GM15510 (cell line): ENCODE results near the gene TENM4.

Experiments
- POLR2A ChIP-seq: IDR thresholded peaks from 3 replicates; pipeline ENCODE4 v1.6.1; 2011; ENCODE audit warnings: borderline replicate concordance; ENCODE audit not compliant: insufficient read length; ENCODE audit errors: extremely low read depth

TENM4 gene

DNA sequence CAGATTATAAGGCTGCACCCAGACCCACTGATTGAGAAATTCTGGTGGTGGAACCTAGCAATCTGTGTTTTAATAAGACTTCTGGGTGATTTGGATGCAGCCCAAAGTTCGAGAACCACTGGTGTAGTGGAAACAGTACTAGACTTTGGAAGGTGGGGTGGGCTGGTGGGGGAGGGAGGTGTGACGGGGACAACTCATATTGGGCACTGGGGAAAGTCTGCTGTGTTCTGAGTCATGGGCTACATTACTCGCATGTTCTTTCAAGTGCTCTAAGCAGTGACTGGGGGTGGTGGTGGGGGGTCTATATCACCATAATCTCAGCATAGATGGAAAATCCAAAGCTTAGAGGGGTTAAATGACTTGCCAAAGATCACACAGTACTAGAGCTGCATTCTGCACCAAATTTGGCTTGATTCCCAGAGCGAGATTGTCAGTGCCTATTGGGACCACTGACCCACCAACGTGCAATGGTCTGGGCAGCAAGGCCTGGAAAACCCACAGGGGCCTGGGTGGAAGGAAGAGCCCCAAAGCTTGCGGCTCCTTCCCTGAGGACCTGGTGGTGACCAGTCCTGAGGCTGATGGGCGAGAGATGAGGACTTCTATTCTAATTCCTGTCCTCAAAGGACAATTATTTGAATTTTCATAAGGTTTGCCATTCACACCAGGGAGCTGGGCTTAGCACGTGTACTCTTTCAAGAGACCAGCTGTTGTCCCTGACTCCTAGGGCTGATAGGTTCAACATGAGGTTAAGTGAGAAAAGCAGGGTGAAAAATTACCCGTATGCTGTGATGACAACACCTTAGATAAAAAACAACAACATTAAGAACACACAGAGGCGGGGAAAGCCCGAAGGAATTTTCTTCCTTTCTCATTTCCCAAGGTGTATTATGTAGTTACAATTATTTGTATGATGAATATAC is 788.6 kb downstream of the TENM4 start:
- TF ChIP-seq POLR2A: no peak

DNA sequence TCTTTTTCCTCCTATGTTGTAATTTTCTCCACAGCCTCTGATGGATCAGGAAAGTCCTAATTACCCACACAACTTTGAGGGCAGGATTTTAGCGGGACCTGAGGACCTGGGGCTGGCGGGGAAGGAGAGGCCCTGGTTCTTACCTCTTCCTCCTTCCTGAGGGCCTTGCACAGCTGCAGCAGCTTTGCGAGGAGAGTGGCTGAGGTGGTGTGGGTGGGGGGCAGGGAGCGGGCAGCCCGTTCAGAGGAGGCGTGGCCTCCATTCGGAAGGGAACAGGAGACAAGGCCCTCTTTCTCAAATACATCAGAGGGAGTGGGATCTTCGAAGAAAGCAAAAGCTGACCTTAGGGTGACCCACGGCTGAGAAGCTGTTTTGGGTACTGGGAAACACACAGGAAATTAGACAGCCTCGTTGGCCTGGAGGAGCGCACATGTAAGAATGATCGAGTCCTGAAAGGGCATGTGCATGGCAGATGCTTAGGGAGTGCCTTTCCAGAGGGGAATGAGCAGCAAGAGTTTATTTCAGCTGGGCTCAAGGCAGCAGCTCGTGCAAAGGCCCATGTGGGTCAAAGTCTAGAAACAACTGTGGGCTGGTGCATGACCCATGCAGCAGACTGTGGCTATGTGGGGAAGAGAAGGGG is 789.6 kb downstream of the TENM4 start:
- TF ChIP-seq POLR2A: no peak

DNA sequence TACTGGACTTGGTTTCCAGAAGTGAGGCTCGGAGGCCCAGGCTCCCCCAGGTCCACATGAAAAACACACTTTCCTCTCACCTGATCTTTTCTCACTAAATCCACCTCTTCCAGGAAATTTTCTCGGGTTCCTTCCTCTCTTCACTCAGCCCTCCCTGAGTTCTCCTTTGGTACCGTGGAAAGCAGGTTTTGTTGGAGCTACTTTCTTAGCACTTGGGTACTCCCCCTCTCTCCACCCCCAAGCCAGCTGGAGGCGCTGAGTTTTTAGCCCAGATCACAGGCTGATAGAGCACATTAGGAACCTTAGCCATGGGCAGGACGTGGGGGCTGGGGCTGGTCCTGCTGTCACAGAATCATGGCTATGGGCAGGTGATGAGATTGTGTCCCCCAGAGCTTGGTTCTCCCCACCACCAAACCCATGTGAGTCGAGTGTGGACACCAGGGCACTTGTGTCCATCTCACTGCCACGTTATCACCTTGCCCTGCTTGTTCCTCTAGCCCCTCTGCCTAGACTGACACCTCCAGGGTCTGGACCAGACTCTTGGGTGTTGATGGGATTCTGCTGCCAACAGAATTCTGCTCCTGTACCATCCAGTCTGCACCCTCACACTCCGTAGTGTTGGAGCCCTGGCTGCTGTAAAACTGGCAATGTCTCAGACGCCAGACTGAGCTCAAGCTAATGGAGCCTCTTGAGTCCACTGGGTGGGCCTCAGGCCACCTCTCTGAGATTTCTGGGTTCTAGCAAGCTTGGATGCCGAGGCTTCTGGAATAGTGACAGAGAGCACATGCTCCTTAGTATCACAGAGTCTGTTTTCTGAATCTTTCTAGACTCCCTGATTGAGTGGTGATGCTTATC is 791.2 kb downstream of the TENM4 start:
- no peak for TF ChIP-seq POLR2A

DNA sequence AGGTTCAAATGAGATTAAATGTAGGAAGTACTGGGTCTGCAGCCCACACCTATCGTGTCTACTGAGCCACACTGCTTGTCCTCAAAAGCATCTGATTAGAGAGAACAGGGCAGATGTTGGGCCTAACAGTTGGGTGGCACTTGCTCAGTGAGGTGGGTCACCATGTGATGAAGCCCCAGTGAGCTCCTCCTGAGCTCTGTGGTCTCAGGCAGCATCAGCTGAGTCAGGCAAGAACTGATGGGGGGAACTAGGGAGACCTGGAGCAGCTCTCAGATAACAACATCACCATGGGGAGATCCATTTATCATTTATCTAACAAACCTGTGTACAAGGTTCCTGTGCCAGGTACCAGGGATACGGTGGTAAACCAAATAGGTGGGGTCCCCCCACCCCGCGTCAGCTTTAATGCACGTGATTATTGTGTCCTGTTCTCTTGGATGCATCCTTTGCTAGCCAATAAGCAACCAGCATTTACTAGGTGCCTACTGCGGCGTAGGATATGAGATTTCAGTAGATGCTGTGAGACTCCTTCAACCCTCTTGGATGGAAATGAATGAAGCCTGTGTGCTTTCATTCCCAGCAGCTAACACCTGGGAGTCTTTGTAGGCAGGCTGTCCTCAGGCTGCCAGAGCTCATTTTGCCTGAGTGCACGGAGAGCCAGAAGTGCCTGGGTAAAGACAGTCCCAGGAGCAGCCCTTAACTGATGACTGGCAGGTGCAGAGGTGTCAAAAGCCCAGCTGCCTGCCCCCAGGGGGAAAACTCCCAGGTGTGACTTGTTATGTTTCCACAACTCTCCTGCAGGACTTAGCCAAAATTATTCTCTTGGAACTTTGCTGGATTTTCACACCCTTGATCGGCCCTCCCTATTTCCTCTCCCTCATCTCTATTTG is 792.6 kb downstream of the TENM4 start:
- TF ChIP-seq POLR2A: no peak

DNA sequence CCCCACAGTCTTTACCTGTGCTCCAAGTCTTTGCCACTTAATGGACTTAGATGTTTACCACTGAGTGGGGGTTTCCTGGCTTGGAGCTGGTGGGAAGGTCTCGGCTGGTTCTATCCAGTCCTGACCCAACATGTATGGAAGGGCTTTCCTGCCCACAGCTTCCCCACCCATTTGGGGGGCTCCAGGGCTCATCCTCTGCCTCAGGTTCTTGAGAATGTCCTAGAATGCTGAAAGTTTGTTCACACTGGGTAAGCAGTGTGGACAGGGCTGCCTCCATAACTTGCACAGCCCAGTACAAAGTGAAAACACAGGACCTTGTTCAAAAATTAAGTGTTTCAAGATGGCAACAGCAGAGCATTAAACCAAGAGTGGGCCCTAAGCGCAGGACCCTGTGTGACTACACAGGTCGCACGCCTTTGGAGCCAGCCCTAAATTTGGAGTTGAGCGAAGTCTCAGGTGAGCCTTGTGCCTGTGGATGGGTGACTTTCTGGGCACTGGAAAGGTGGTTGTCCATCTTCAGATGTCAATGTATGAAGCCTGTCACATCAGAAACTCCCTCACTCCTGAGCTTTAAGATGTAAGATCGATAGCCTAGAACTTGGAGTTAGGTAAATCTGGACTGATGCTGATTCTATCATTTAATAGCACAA is 793.4 kb downstream of the TENM4 start:
- no peak for TF ChIP-seq POLR2A

DNA sequence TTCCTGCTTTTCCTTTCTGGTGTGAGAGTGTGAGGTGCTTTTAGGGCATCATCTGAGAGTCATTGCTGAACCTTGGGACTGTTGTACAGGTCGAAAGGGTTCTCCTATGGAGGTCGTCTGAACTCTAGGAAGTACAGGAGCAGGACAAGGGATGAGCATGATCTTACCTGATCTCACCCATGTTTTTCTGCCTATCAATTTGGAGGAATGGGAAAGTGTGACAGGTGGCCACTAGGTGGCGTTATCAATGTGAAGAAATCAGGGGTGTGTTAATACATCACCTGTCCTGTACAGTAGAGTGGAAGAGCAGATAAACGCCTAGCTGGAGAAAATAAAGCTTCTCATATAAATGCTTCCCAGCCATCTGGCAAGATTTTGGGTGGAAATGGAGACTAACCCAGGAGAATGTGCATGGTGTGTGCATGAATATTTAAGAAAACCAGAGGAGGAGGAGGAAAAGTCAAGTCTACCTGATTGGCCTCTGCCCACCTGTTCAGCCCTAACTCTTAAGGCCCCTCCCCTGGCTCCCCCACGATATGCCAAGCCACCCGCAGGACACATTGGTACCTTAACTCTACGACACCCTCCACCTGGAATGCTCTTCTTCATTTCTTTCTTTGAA is 794.2 kb downstream of the TENM4 start:
- no peak for TF ChIP-seq POLR2A

DNA sequence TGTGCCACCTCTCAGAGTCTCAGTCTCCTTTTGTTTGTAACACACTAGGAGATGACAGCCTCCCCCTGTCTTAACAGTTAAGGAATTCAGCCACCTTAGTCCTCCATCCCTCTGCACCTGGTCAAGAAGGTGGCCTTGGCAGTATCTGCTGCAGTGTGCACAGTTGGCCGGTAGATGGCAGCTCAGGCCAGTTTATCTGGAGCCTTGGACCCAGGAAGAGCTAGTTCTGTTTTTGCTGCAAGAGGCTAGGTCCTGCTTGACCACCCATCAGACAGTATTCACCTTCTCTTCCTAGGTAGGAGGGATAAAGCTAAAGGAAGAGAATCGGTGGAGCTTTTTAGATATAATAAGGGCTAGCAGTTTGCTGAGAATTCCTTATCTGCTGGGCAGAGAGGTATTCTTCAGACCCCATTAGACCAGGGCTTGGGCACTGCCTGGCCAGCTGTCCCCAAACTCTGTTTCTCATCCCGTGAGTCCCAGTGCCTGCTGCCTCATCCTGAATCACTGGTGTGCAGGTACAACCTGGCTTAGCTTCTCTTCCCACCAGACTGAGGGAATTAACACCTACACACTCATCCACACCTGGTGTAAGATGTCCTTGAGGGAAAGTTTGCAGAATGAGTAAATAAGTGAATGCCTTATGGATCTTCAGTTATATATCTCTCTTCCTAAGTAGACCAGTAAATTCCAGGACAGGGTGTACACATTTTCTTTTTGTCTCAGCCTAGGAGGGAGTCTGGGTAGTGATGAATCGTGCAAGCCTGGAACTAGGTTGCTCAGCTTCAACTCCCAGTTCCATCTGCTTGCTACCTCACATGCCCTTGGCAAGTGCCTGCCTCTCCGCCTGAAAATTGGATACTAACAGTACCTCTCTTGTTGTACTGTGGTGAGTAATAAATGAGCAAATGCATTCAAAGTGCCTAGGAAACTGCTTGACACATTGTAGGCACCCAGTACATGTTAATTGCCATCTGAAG is 795.3 kb downstream of the TENM4 start:
- TF ChIP-seq POLR2A: no peak

DNA sequence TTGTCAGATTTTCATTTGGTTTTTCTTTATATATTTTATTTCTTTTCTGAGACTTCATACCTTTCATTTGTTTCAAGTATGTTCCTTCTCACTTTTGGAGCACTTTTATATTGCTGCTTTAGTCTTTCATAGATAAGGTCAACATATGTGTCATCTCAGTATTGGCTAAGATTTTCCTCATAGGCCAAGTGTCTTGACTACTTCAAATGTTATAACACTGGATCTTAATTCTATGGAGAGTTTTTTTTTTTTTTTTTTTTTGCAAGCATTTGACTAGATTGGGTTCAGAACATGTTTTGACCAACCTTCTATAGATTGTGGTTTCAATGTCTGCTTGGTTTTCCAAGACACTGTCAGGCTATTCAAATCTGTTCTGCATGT is 797.2 kb downstream of the TENM4 start:
- TF ChIP-seq POLR2A: no peak

DNA sequence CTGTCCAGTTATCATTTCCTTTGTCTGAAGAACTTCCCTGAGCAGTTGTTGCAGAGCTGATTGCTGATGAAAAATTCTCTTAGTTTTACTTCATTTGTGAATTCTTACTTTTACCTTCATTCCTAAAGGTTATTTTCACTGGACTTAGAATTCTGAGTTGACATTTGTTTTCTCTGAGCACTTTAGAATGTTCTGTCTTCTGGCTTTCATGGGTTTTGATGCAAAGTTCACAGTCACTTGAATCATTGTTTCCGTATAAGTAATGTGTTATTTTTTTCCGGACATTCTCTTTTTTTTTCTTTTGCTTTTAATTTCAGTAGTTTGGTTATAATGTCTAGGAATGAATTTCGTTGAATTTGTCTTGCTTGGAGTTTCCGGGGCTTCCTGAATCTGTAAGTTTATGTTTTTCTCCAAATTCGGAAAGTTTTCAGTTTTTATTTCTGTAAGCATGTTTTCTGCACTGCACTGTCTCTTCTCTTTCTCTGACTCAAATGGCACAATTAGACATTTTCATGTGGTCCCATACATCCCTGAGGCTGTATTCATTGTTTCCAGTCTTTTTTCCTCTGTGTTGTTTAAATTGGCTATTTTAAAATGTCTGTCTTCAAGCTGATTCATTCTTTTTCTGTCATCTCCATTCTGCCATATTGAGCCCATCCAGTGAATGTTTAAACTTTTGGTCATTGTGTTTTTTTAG is 797.7 kb downstream of the TENM4 start:
- no peak for TF ChIP-seq POLR2A

DNA sequence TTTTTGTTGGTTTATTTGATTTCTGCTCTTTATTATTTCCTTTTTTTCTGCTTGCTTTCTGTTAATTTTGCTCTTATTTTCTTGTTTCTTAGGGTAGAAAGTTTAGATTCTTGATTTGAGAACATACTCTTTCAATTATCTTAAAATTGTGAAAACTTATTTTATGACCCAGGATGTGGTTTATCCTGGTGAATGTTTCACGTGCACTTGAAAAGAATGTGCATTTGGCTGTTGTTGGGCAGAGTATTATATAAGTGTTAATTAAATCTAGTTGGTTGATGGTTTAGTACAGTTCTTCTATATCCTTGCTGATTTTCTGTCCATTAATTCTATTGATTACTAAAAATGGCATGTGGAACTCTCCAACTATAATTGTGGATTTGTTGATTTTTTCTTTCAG is 799.3 kb downstream of the TENM4 start:
- TF ChIP-seq POLR2A: no peak

DNA sequence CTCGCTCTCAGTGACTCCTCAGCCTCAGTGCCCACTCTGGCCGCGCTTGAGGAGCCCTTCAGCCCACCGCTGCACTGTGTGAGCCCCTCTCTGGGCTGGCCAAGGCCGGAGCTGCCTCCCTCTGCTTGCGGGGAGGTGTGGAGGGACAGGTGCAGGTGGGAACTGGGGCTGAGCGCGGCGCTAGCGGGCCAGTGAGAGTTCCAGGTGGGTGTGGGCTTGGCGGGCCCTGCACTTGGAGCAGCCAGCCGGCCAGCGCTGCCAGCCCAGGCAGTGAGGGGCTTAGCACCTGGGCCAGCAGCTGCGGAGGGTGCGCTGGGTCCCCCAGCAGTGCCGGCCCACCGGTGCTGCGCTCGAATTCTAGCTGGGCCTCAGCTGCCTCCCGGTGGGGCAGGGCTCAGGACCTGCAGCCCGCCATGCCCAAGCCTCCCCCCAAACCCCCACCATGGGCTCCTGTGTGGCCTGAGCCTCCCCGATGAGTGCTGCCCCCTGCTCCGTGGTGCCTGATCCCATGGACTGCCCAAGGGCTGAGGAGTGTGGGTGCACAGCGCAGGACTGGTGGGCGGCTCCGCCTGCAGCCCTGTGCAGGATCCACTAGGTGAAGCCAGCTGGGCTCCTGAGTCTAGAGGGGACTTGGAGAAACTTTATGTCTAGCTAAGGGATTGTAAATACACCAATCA is 802.0 kb downstream of the TENM4 start:
- no peak for TF ChIP-seq POLR2A
